Hepatocyte (in vitro differentiated cells): ENCODE measurements around the gene PIGBOS1.
"Not testable (repeated sequence)": the region's sequence is repeated elsewhere in the genome, so short reads cannot be mapped to it uniquely, and the experiment has no call there.

Source experiments
- EZH2 ChIP-seq: fragments of 200-600 bp; sonication (generic); IDR thresholded peaks from 2 replicates; pipeline ENCODE4 v1.6.1; 2016; ENCODE audit warnings: antibody characterized with exemption, mild to moderate bottlenecking, borderline replicate concordance
- EZH2phosphoT487 ChIP-seq: fragments of 200-600 bp; sonication (generic); IDR thresholded peaks from one replicate; pipeline ENCODE4 v1.6.1; 2018; ENCODE audit warnings: antibody characterized with exemption, mild to moderate bottlenecking, low read depth, moderate library complexity; ENCODE audit not compliant: unreplicated experiment, severe bottlenecking
- TF ChIP-seq, protein P1 (sequence below): fragments of 200-600 bp; sonication (generic); IDR thresholded peaks from 2 replicates; pipeline ENCODE4 v1.5.1; 2016; ENCODE audit warnings: antibody characterized with exemption, mild to moderate bottlenecking; ENCODE audit not compliant: poor library complexity

DNA sequence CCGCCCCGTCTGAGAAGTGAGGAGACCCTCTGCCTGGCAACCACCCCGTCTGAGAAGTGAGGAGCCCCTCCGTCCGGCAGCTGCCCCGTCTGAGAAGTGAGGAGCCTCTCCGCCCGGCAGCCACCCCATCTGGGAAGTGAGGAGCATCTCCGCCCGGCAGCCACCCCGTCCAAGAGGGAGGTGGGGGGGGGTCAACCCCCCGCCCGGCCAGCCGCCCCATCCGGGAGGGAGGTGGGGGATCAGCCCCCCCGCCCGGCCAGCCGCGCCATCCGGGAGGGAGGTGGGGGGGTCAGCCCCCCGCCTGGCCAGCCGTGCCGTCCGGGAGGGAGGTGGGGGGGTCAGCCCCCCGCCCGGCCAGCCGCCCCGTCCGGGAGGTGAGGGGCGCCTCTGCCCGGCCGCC lies 16.1 kb downstream of the PIGBOS1 start:
- TF ChIP-seq, protein P1, sequence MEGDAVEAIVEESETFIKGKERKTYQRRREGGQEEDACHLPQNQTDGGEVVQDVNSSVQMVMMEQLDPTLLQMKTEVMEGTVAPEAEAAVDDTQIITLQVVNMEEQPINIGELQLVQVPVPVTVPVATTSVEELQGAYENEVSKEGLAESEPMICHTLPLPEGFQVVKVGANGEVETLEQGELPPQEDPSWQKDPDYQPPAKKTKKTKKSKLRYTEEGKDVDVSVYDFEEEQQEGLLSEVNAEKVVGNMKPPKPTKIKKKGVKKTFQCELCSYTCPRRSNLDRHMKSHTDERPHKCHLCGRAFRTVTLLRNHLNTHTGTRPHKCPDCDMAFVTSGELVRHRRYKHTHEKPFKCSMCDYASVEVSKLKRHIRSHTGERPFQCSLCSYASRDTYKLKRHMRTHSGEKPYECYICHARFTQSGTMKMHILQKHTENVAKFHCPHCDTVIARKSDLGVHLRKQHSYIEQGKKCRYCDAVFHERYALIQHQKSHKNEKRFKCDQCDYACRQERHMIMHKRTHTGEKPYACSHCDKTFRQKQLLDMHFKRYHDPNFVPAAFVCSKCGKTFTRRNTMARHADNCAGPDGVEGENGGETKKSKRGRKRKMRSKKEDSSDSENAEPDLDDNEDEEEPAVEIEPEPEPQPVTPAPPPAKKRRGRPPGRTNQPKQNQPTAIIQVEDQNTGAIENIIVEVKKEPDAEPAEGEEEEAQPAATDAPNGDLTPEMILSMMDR, result not testable (repeated sequence)
- not testable (repeated sequence) for TF ChIP-seq EZH2, EZH2phosphoT487
